ENCODE results near the gene ZC3H12C.
"Not testable (repeated sequence)": the region's sequence is repeated elsewhere in the genome, so short reads cannot be mapped to it uniquely, and the experiment has no call there.

Gene ZC3H12C

DNA sequence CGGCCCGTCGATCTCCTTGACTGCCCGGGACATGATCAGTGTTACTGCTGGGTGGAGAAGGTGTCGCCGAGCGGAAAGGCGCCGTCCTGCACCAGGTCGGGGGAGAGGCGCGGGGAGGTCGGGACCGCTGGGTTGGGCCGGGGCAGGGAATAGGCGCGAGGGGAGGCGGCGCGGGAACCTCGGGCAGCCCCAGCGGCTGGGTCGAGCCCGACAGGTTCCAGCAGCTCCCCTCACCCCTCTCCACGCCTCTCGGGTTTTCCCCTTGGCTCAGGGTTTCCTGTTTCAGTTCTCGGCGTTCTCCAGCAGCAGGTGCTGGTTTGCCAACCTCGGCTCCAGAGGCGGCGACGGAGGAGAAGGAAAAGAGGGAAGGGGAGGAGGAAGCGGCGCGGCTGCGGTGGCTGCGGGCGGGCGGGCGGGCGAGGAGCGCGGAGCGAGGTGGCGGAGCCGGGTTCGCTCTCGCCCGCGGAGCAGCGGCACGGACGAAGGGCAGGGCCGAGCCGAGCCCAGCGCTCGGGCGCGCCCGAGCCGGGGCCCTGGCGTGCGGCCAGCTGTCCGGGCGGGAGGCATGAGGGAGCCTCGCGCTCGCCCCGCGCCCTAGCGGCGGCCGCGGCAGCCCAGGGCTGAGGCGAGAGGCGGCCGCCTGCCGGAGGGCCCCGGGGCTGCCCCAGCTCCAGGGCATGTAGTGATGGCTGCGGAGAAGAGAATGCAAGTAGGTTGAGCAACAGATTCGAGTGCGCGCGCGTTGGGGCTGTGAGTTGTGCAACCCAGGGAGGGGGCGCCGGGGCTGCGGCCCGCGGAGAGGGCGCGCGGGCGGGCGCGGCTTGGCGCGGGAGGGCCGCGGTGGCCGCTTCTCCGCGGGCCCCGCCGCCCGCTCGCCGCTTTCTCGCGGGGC lies at the start of gene ZC3H12C:
Gene ZC3H12C, plus strand, starts transcription at position 878 of the 892 bp plus-strand sequence. CDS start 20 bp downstream, outside the sequence.
- peak; percentile 68 for DNase-seq

- no peak for DNase-seq
Observed at GRCh38 chr11:110044226-110044968, 48.8 kb upstream of the ZC3H12C start.

- no peak for DNase-seq
Observed at GRCh38 chr11:110046775-110047380, 46.3 kb upstream of the ZC3H12C start.

DNA sequence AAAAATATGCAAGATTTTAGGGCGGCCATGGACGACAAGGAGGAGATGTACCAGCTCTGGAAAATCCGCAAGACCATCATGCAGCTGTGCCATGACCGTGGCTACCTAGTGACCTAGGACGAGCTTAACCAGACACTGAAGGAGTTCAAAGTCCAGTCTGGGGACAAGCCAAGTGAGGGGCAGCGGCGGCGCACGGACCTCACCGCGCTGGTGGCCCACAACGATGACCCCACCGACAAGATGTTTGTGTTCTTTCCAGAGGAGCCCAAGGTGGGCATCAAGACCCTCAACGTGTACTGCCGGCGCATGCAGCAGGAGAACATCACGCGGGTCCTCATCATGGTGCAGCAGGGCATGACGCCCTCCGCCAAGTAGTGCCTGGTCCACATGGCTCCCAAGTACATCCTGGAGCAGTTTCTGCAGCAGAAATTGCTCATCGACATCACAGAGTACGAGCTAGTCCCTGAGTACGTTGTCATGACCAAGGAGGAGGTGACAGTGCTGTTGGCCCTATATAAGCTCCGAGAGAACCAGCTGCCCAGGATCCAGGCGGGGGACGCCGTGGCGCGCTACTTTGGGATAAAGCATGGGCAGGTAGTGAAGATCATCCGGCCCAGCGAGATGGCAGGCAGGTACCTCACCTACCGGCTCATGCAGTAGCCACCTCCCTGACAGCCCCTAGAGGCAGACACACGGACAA lies 43.5 kb upstream of the ZC3H12C start:
- DNase-seq = no peak

GRCh38 chr11:110050201-110050506 lies 43.0 kb upstream of the ZC3H12C start:
- DNase-seq = no peak

- no peak for DNase-seq
Observed at GRCh38 chr11:110053848-110054414, 39.3 kb upstream of the ZC3H12C start.

GRCh38 chr11:110056956-110057355 lies 36.2 kb upstream of the ZC3H12C start:
- no peak for DNase-seq

DNA sequence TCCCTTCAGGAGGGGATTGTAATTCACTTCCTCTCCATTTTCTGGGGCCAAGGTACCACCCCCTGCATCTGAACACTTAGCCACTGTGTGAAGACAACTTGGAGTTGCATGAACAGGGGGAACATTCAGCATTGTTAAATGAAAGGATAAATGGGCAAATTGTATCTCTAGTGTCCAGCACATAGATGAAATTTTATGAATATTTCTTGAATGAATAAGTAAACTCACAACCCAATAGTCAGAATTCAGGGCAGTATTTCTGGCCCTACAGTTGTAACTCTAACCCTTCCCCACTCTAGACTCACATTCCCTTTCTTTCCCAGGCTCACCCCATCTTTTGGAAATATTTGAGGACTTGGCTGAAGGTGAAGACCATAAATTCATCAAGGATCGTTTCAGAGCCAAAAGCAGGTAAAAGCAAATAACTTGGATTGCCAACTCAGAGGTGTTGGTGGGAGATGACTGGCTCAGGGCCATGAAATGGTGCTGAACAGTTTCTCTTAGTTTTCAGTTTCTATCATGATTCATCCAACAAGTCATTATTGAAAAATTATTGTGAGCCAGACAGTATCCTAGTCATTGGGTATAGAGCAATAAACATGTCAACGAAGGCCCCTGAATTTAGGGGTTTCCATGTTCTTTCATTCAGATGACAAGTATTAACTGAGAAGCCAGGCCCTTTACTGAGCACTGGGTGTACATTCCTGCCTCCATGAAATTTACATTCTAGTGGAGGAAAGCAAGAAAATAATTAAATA lies 33.3 kb upstream of the ZC3H12C start:
- DNase-seq = no peak

DNA sequence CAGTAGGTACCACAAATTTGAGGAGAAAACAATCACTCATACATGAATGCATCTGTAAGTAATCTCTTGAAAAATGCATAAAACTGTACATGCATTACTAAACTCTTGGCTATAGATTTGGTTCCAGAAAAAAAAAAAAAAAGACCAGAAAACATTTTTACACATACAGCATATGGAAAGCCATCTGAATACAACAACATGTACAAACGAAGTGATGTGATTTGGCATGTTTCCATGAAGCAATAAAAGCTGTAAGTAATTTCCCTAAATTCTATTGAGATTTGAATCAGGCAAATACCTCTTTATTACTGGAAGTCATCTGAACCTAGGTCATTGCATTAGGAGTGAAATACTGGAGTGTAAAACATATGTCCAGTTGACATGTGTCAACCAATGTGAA lies 31.9 kb upstream of the ZC3H12C start:
- no peak for DNase-seq

GRCh38 chr11:110062247-110062646 lies 30.9 kb upstream of the ZC3H12C start:
- no peak for DNase-seq

- DNase-seq = no peak
Observed at GRCh38 chr11:110065189-110065588, 28.0 kb upstream of the ZC3H12C start.

DNA sequence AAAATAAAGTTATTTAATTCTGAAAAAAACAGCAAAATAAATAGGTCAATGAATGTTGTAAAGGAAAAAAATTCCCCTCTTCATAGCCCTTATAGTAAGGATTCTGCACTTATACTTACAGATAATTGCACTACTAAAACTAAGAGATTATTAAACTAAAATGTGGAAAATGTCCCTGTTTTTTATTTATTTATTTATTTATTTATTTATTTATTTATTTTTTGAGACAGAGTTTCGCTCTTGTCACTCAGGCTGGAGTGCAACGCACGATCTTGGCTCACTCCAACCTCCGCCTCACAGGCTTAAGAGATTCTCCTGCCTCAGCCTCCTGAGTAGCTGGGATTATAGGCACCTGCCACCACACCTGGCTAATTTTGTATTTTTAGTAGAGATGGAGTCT lies 25.2 kb upstream of the ZC3H12C start:
- DNase-seq = not testable (repeated sequence)

DNA sequence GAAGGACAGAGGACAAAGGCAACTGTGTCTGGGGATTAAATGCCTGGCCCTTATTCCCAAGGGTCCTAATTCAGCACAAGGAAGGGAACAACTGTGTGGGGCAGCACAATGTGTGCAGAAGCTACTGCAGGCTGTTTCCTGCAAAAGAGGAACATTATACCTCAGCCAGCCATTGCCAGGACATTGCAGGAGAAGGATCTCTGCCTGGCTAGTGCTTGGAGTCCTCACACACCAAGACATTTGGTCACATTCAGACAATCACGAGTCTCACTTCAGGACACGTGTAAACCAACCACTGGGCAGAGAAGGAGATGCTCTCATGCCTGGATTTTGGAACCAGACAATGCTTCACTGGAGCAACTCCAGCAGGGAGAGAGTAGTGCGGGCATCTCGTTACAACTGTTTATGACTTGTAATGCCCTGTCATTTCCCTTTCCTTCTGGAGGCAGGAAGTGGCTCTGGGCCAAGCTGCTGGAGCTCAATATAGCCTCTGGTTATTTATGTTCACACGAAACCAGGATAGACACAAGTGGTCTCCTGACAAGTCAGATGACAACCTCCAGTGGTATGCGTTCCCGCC lies 23.9 kb upstream of the ZC3H12C start:
- DNase-seq = no peak

DNA sequence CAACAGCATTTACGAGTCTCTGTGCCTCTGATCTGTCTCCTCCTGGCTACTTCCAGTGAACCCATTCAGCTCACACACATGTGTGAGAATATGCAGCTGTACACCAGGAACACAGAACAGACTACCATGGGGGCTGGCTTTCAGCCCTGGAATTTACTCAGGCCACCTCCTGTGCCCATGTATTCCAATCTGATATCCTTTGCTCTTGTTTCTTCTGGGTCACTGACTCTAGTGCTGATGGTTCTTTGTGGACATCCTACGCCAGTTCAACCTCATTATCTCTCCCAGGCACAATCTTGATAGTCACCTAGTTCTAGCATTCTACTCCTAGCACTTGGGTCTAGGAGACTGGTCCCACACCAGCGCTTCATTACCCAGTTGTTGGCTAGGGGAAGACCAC lies 23.0 kb upstream of the ZC3H12C start:
- no peak for DNase-seq

- no peak for DNase-seq
Observed at GRCh38 chr11:110071197-110071596, 22.0 kb upstream of the ZC3H12C start.

DNA sequence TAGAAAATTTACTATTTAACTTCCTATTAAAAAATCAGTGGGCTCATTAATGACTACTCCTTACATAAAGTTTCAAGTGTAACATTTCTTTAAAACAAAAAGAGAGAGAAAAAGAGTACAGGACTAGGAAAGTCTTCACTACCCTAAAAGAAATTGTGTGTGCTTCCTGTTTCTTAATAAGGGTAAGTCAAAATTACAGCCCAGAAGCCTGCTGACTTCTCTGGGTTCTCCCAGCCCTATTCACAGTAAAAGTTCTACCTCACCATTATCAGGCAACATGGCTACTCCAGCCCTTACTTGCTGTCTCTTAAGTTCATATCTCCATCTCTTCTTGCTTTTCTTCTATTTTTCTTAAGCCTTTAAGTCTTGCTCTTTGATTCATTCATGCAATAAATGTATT lies 20.3 kb upstream of the ZC3H12C start:
- no peak for DNase-seq

GRCh38 chr11:110074499-110074898 lies 18.7 kb upstream of the ZC3H12C start:
- no peak for DNase-seq

DNA sequence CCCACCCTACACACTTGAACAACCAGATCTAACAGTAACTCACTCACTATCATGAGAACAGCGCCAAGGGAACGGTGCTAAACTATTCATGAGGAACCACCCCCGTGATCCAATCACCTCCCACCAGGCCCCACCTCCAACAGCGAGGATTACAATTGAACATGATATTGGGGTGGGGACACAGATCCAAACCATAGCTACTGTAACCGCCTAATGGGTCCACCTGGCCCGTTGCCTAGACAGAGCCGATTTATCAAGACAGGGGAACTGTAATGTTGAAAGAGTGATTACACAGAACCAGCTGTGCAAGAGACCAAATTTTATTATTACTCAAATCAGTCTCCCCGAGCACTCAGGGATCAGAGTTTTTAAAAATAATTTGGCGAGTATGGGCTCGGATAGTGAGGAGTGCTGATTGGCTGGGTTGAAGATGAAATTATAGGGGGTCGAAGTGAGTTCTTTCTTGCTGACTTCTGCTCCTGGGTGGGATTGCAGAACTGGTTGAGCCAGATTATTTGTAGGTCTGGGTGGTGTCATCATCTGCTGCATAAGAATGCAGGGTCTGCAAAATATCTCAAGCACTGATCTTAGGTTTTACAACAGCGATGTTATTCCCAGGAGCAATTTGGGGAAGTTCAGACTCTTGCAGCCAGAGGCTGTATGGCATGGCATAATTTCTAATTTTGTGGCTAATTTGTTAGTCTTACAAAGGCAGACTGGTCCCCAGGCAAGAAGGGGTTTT lies 17.9 kb upstream of the ZC3H12C start:
- no peak for DNase-seq

GRCh38 chr11:110075847-110076208 lies 17.4 kb upstream of the ZC3H12C start:
- no peak for DNase-seq

- DNase-seq = no peak
Observed at GRCh38 chr11:110076371-110076965, 16.7 kb upstream of the ZC3H12C start.

GRCh38 chr11:110077346-110077745 lies 15.8 kb upstream of the ZC3H12C start:
- no peak for DNase-seq
